Testis (tissue), 2 donors: ENCODE measurements around the gene IQSEC1.

Experiments used
- CTCF ChIP-seq, 3 experiments: fragments of 450-650 bp in 2 of 3; fragments of 200-600 bp in 1 of 3; sonication (generic) in 1 of 3; IDR thresholded peaks; one replicate each; pipeline ENCODE4 v1.5.1; 2016 to 2019; ENCODE audit warnings: antibody characterized with exemption in 3 of 3, mild to moderate bottlenecking in 2 of 3, moderate library complexity in 1 of 3
- POLR2A ChIP-seq: fragments of 450-650 bp; IDR thresholded peaks from one replicate; pipeline ENCODE4 v1.6.1; 2017; ENCODE audit warnings: antibody characterized with exemption, mild to moderate bottlenecking, moderate library complexity

GRCh38 chr3:12861611-12862010, 211.6 kb downstream of the IQSEC1 start:
- TF ChIP-seq POLR2A (no peak), CTCF (IDR thresholded peaks at IDR 0.05) (no peak)
